OCI-LY3 (cell line): Measurements from ENCODE around the gene UROC1.

Experiments
- H2AFZ ChIP-seq: fragments of 200-600, 300-600 bp; shearing (Covaris generic); 2 replicates; pipeline ENCODE4 v1.6.0; 2014; ENCODE audit warnings: antibody characterized with exemption, low read depth, low read length
- H3K27ac ChIP-seq: fragments of 200-600, 300-600 bp; sonication (generic); 2 replicates; pipeline ENCODE4 v1.5.1; 2014; ENCODE audit warnings: mild to moderate bottlenecking, low read length, moderate library complexity, mixed read lengths
- H3K27me3 ChIP-seq: fragments of 200-600, 300-600 bp; sonication (generic); 2 replicates; pipeline ENCODE4 v1.6.1; 2014; ENCODE audit warnings: low read depth, low read length, mixed read lengths
- H3K36me3 ChIP-seq: fragments of 200-600, 300-600 bp; sonication (generic); replicated peaks from 2 replicates; pipeline ENCODE3; 2014; ENCODE audit warnings: low read depth, low read length, mixed read lengths
- H3K4me1 ChIP-seq: fragments of 300-600, 200-600 bp; sonication (generic); 2 replicates; pipeline ENCODE4 v1.6.1; 2014; ENCODE audit warnings: low read length, mixed read lengths
- H3K4me2 ChIP-seq: fragments of 200-600, 300-600 bp; sonication (generic); 2 replicates; pipeline ENCODE4 v1.6.1; 2014; ENCODE audit warnings: low read length, mixed read lengths
- H3K4me3 ChIP-seq: fragments of 300-600, 200-600 bp; sonication (generic); 2 replicates; pipeline ENCODE4 v1.5.1; 2014; ENCODE audit warnings: antibody characterized with exemption, mild to moderate bottlenecking, low read length, moderate library complexity
- H3K79me2 ChIP-seq: fragments of 300-600, 200-600 bp; shearing (Covaris generic); 2 replicates; pipeline ENCODE4 v1.6.1; 2014; ENCODE audit warnings: mild to moderate bottlenecking, low read length, mixed read lengths
- H3K9ac ChIP-seq: fragments of 300-600, 200-600 bp; shearing (Covaris generic); 2 replicates; pipeline ENCODE4 v1.6.0; 2014; ENCODE audit warnings: mild to moderate bottlenecking, low read length, moderate library complexity
- H3K9me3 ChIP-seq: fragments of 200-600, 300-600 bp; shearing (Covaris generic); 2 replicates; pipeline ENCODE4 v1.6.1; 2014; ENCODE audit warnings: low read length, mixed read lengths; ENCODE audit not compliant: insufficient read depth
- H4K20me1 ChIP-seq: fragments of 200-600, 300-600 bp; sonication (generic); 2 replicates; pipeline ENCODE4 v1.6.1; 2016; ENCODE audit warnings: low read length, mixed read lengths; ENCODE audit not compliant: insufficient read depth
- EZH2phosphoT487 ChIP-seq: fragments of 200-600 bp; shearing (Covaris generic); IDR thresholded peaks from 2 replicates; pipeline ENCODE4 v1.6.1; 2018; ENCODE audit warnings: antibody characterized with exemption, mixed run types, low read depth
- TF ChIP-seq, protein P1 (sequence below): fragments of 200-600, 300-600 bp; sonication (generic); IDR thresholded peaks from 2 replicates; pipeline ENCODE4 v1.5.1; 2014; ENCODE audit warnings: antibody characterized with exemption, low read length, low read depth

The UROC1 gene

DNA sequence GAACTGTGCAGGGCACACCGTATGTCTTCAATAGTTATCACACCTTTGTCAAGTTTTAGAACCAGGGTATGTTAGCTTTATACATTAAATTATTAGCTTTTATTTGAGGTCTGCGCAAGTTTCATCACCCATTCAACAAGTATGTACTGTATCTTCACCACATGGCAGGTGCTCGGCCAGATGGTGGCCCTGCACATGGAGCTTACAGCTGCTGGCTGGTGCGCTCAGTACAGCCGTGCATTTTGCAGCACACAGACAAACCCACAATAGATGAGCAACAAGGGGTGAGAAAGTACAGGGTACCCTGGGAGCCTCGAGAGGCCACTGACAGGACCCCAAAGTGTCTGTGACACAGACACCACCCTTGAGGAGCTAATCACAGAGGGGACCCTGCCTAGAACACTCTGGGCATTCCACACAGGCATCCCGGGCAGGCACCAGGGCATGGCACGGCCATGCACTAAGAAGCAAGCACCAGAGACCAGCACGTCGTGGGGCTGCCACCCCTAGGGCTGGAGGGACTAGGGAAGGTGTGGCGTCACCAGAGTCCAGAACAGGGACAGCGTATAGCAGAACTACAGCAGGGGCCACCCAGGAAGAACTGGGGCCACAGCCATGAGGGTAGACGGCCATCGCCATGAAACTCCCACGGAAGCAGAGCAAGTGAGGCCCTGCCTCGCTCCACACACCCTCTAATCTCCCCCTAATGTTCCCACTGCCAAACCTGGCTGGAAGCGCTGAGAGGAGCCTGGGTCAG lies 69.3 kb downstream of the UROC1 start:
- TF ChIP-seq, protein P1, sequence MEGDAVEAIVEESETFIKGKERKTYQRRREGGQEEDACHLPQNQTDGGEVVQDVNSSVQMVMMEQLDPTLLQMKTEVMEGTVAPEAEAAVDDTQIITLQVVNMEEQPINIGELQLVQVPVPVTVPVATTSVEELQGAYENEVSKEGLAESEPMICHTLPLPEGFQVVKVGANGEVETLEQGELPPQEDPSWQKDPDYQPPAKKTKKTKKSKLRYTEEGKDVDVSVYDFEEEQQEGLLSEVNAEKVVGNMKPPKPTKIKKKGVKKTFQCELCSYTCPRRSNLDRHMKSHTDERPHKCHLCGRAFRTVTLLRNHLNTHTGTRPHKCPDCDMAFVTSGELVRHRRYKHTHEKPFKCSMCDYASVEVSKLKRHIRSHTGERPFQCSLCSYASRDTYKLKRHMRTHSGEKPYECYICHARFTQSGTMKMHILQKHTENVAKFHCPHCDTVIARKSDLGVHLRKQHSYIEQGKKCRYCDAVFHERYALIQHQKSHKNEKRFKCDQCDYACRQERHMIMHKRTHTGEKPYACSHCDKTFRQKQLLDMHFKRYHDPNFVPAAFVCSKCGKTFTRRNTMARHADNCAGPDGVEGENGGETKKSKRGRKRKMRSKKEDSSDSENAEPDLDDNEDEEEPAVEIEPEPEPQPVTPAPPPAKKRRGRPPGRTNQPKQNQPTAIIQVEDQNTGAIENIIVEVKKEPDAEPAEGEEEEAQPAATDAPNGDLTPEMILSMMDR, result no peak
- TF ChIP-seq EZH2phosphoT487, result no peak
- H3K9me3 ChIP-seq, result no peaks in the 10 kb centered on the region
- no peaks in the 10 kb centered on the region for H3K79me2 ChIP-seq
- no peak overlapping the region for H2AFZ ChIP-seq
- no peak overlapping the region for H3K4me3 ChIP-seq
- H4K20me1 ChIP-seq, result no peaks in the 10 kb centered on the region
- no peak overlapping the region for H3K27ac ChIP-seq
- H3K27me3 ChIP-seq, result no peaks in the 10 kb centered on the region
- H3K36me3 ChIP-seq, result peaks cover 12% of the 10 kb centered on the region
- no peaks in the 10 kb centered on the region for H3K4me1 ChIP-seq
- H3K4me2 ChIP-seq, result no peak overlapping the region
- no peak overlapping the region for H3K9ac ChIP-seq

DNA sequence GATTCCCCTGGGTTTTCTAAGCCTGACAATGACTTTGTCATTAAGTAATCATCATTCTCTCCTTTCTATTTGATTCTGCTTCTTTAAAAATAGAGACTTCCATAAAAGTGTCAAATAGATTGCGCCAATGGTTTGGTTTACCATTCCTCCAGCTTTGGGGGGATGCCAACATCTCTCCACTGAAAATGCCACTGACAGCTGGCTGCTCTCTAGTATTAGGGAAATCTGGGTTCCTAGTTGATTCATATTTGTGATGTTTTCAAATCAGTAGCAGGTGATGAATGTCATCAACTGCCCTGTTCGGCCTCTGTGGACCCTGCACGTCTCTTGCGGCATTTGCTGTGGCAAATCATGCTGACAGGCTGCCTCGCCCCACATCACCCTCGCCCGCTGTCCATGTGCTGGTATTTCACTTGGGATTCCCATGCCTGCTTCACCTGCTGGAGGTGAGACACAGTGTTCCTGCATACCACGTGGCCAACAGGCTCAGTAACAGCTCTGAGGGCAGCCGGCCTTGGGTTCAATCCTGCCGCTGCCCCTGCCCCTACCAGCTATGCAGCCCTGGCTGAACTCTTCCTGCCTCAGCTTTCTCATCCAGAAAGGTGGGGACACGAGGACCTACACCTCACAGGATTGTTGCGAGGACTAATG lies 70.0 kb downstream of the UROC1 start:
- H4K20me1 ChIP-seq, result no peaks in the 10 kb centered on the region
- no peak overlapping the region for H3K4me2 ChIP-seq
- TF ChIP-seq EZH2phosphoT487, result no peak
- TF ChIP-seq, protein P1, result no peak
- no peaks in the 10 kb centered on the region for H3K9me3 ChIP-seq
- no peaks in the 10 kb centered on the region for H3K27me3 ChIP-seq
- H2AFZ ChIP-seq, result no peak overlapping the region
- peaks cover 12% of the 10 kb centered on the region for H3K36me3 ChIP-seq
- no peak overlapping the region for H3K4me3 ChIP-seq
- no peaks in the 10 kb centered on the region for H3K79me2 ChIP-seq
- H3K27ac ChIP-seq, result no peak overlapping the region
- no peak overlapping the region for H3K9ac ChIP-seq
- H3K4me1 ChIP-seq, result no peaks in the 10 kb centered on the region

DNA sequence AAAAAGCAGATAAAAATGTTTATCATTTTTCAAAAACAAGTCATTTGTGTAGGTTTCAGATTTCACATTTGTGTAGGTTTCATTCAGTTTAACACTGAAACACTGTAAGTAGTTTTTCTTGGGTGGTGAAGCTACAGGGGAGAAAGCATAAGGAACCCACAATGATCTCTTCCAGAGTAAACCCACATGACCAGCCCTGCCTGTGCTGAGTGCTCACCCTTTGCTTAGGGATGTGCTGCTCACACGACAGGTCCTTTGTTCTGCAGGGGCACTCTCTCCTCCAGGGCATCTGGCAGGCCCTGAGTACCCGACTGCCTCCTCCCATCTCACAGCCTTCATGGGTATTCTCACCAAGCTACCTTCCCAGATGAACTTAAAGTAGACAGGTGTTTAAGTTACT lies 70.8 kb downstream of the UROC1 start:
- TF ChIP-seq, protein P1, result no peak
- TF ChIP-seq EZH2phosphoT487, result no peak
- peaks cover 12% of the 10 kb centered on the region for H3K36me3 ChIP-seq

DNA sequence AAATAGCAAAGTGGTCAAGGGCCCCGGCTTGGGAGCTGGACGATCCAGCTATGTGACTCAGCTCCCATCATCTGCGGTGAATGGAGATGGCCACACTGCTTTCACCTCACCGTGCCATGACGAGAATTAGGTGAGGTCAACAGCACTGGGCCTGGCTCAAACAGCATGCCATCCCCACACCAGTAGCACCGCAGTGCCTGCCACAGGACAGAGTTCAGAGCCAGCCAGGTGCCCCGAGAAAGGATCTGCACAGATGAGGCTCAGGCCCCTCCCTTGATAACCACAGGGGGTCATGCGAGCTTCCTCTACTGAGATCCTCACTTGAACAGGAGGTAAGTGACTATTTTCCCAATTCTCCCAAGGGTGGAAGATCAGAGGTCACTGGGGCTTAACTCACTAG lies 71.3 kb downstream of the UROC1 start:
- no peak overlapping the region for H3K4me2 ChIP-seq
- no peak overlapping the region for H3K4me3 ChIP-seq

More for the DNA sequence above, 70.8 kb downstream of the UROC1 start:
- no peak overlapping the region for H3K4me2 ChIP-seq
- H3K9ac ChIP-seq, result no peak overlapping the region
- H2AFZ ChIP-seq, result no peak overlapping the region
- no peaks in the 10 kb centered on the region for H3K4me1 ChIP-seq
- no peaks in the 10 kb centered on the region for H3K27me3 ChIP-seq
- H3K27ac ChIP-seq, result no peak overlapping the region
- H3K4me3 ChIP-seq, result no peak overlapping the region
- no peaks in the 10 kb centered on the region for H4K20me1 ChIP-seq
- no peaks in the 10 kb centered on the region for H3K9me3 ChIP-seq
- H3K79me2 ChIP-seq, result no peaks in the 10 kb centered on the region

More for the DNA sequence above, 71.3 kb downstream of the UROC1 start:
- no peaks in the 10 kb centered on the region for H3K79me2 ChIP-seq
- TF ChIP-seq, protein P1, result no peak
- TF ChIP-seq EZH2phosphoT487, result no peak
- no peaks in the 10 kb centered on the region for H3K4me1 ChIP-seq
- H3K36me3 ChIP-seq, result peaks cover 8% of the 10 kb centered on the region
- no peak overlapping the region for H3K27ac ChIP-seq
- H3K9me3 ChIP-seq, result no peaks in the 10 kb centered on the region
- no peaks in the 10 kb centered on the region for H3K27me3 ChIP-seq
- H3K9ac ChIP-seq, result no peak overlapping the region
- H4K20me1 ChIP-seq, result no peaks in the 10 kb centered on the region
- H2AFZ ChIP-seq, result no peak overlapping the region
